ENCODE measurements around the gene NPDC1. TPM values are rescaled to one million over a fixed set of nuclear protein-coding genes. Genes with fewer than 3 reads are reported as not detected.

Gene NPDC1
- total RNA-seq, 2 experiments from 2014 or later: 15.3 to 16.0 TPM

DNA sequence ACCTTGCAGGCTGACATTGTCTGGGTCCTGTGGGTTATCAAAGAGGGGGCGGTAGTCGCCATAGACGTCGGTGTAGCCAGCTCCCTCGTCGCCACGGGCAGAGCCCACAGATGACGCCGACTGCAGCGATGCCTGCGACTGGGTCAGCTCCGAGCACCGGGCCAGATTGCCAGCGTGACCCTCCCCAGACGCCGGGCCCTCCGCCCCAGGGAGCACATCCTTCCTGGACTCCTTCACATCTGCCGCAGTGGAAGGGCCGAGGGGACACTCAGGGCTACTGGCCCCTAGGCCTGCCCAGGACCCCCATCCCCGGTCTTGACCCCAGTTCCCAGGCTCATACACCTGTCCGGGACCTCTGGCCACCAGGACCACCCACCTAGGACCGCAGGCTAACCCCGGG lies 31.8 kb downstream of the NPDC1 start:
- Histone ChIP-seq H3K27ac (ENCODE audit: low read depth in 1 of 2, low read length in 2 of 2) (no peak overlapping the region), H3K36me3 (ENCODE audit: insufficient read depth, low read length) (peaks cover 57% of the 10 kb centered on the region), H3K4me1 (ENCODE audit: insufficient read depth, low read length) (no peaks in the 10 kb centered on the region), H3K9me3 (ENCODE audit: control insufficient read depth in 1 of 2, insufficient read depth in 1 of 2, low read length in 2 of 2) (no peaks in the 10 kb centered on the region), H3K4me3 (ENCODE audit: low read length) (no peak overlapping the region), H3K27me3 (ENCODE audit: control insufficient read depth in 1 of 2, insufficient read depth in 2 of 2, low read length in 2 of 2) (no peaks in the 10 kb centered on the region)
- peaks cover 11% of the 10 kb centered on the region for H3K36me3 Mint-ChIP-seq (ENCODE audit: low read depth)
- ChIA-PET POLR2A (no interaction called here), CTCF (no interaction called here)
- H3K27me3 Mint-ChIP-seq: no peaks in the 10 kb centered on the region
- no peaks in the 10 kb centered on the region for H3K9me3 Mint-ChIP-seq
- intact Hi-C loops (cut with DNase I, micrococcal nuclease): no loop called here
- DNase-seq (no peak), ATAC-seq (ENCODE audit: poor library complexity) (no peak)
- TF ChIP-seq, protein P1, sequence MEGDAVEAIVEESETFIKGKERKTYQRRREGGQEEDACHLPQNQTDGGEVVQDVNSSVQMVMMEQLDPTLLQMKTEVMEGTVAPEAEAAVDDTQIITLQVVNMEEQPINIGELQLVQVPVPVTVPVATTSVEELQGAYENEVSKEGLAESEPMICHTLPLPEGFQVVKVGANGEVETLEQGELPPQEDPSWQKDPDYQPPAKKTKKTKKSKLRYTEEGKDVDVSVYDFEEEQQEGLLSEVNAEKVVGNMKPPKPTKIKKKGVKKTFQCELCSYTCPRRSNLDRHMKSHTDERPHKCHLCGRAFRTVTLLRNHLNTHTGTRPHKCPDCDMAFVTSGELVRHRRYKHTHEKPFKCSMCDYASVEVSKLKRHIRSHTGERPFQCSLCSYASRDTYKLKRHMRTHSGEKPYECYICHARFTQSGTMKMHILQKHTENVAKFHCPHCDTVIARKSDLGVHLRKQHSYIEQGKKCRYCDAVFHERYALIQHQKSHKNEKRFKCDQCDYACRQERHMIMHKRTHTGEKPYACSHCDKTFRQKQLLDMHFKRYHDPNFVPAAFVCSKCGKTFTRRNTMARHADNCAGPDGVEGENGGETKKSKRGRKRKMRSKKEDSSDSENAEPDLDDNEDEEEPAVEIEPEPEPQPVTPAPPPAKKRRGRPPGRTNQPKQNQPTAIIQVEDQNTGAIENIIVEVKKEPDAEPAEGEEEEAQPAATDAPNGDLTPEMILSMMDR (IDR thresholded peaks at IDR 0.05): no peak
- no peak overlapping the region for H3K27ac Mint-ChIP-seq
- no peak overlapping the region for H3K4me3 Mint-ChIP-seq
- H3K4me1 Mint-ChIP-seq (ENCODE audit: low read depth): no peaks in the 10 kb centered on the region

DNA sequence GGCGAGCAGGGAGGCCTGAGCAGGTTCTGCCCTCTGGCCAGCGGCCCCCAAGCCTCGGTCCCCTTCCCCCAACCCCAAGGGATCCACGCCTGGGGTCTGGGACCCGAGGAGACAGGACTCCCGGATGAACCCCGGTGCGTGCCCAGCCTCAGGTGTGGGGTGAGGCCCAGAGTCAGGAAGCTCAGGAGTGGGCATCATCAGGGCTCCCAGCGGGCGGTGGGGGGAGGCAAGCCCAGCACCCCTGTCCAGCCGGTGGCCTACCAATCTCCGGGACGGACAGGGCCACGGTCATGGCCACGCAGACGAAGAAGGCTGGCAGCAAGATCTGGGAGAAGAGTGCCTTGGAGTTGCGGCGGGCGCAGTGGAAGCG lies 32.4 kb downstream of the NPDC1 start:
- Mint-ChIP-seq H3K9me3 (no peaks in the 10 kb centered on the region), H3K4me3 (no peak overlapping the region), H3K4me1 (ENCODE audit: low read depth) (no peaks in the 10 kb centered on the region), H3K27ac (no peak overlapping the region), H3K27me3 (no peaks in the 10 kb centered on the region), H3K36me3 (ENCODE audit: low read depth) (peaks cover 11% of the 10 kb centered on the region)
- TF ChIP-seq, protein P1 (IDR thresholded peaks at IDR 0.05): no peak
- DNase-seq (no peak), ATAC-seq (ENCODE audit: poor library complexity) (no peak)
- CTCF ChIA-PET: no interaction called here
- H3K27ac ChIP-seq (ENCODE audit: low read depth in 1 of 2, low read length in 2 of 2): no peak overlapping the region
- H3K27me3 ChIP-seq (ENCODE audit: control insufficient read depth in 1 of 2, insufficient read depth in 2 of 2, low read length in 2 of 2): no peaks in the 10 kb centered on the region
- intact Hi-C loops (cut with DNase I, micrococcal nuclease): no loop called here
- no peaks in the 10 kb centered on the region for H3K4me1 ChIP-seq (ENCODE audit: insufficient read depth, low read length)
- H3K9me3 ChIP-seq (ENCODE audit: control insufficient read depth in 1 of 2, insufficient read depth in 1 of 2, low read length in 2 of 2): no peaks in the 10 kb centered on the region
- POLR2A ChIA-PET: no interaction called here
- H3K4me3 ChIP-seq (ENCODE audit: low read length): no peak overlapping the region
- H3K36me3 ChIP-seq (ENCODE audit: insufficient read depth, low read length): peaks cover 56% of the 10 kb centered on the region

DNA sequence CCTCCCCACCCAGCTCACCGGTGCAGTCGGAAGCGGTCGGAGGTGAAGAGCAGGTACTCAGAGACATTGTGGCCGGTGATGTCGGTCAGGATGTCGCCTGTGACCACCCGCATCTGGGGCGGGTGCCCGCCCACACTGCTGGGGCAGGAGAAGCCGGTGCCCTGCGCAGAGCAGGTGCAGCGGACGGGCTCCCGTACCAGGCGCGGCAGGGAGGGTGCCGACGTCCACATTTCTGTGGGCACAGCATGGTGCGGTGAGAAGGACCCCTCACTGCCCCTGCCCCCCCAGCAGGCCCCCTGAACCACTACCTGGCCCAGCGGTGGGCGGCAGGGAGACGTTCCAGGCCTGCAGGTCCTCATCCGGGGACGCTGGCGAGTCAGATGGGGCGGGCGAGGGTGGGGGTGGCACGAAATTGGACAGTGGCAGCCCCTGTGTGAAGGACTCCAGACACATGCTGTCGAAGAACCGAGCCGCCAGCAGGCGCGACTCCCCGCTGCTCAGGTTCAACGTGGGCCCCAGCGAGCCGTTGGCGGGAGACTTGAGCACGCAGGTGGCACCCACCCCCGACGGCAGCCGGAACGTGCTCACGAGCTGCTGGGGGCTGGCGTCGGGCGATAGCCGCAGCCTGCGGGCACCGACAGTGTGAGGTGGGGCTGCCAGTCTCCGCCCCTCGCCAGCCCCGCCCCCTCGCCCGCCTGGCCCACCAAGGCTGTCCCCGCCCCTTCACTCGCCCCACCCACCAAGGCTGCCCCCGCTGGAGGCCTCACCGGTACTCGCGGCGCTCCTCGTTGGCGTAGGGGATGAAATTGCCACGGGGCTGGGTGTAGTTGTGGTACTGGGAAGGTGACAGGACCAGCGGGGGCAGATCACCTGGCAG lies 33.0 kb downstream of the NPDC1 start:
- no peak overlapping the region for H3K27ac Mint-ChIP-seq
- DNase-seq (no peak), ATAC-seq (ENCODE audit: poor library complexity) (no peak)
- Histone ChIP-seq H3K27ac (ENCODE audit: low read depth in 1 of 2, low read length in 2 of 2) (no peak overlapping the region), H3K36me3 (ENCODE audit: insufficient read depth, low read length) (peaks cover 58% of the 10 kb centered on the region), H3K4me3 (ENCODE audit: low read length) (no peak overlapping the region), H3K4me1 (ENCODE audit: insufficient read depth, low read length) (no peaks in the 10 kb centered on the region), H3K27me3 (ENCODE audit: control insufficient read depth in 1 of 2, insufficient read depth in 2 of 2, low read length in 2 of 2) (no peaks in the 10 kb centered on the region), H3K9me3 (ENCODE audit: control insufficient read depth in 1 of 2, insufficient read depth in 1 of 2, low read length in 2 of 2) (no peaks in the 10 kb centered on the region)
- H3K27me3 Mint-ChIP-seq: no peaks in the 10 kb centered on the region
- H3K4me1 Mint-ChIP-seq (ENCODE audit: low read depth): no peaks in the 10 kb centered on the region
- no peak overlapping the region for H3K4me3 Mint-ChIP-seq
- H3K9me3 Mint-ChIP-seq: no peaks in the 10 kb centered on the region
- CTCF ChIA-PET: no interaction called here
- H3K36me3 Mint-ChIP-seq (ENCODE audit: low read depth): peaks cover 11% of the 10 kb centered on the region
- POLR2A ChIA-PET: no interaction called here
- TF ChIP-seq, protein P1 (IDR thresholded peaks at IDR 0.05): no peak
- intact Hi-C loops (cut with DNase I, micrococcal nuclease): no loop called here
